ENCODE data around the gene GPR42.
"Not testable (repeated sequence)": the region's sequence is repeated elsewhere in the genome, so short reads cannot be mapped to it uniquely, and the experiment has no call there.

The GPR42 gene

DNA sequence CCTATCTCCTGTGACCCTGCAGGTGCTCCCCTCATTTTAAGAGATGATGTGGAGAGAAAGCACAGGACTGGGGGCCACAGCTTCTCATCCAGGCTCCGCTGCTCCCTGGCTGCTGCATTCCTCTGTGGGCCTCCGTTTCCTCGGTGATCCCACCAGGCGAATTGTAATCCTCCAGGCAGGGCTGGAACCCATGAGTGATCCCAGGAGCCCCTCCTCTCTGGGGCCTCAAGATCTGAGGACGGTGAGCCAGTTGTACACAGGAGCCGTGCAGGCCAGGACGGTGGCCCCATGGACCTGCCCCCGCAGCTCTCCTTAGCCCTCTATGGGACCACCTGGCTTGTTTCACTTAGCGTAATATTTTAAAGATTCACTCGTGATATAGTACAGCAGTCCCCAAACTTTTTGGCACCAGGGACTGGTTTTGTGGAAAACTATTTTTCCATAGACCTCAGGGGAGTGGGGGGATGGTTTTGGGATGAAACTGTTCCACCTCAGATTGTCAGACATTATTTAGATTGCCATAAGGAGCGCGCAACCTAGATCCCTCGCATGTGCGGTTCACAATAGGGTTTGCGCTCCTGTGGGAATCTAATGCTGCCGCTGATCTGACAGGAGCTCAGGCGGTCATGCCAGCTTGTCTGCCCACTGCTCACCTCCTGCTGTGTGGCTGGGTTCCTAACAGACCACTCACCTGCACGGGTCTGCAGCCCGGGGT is 7.0 kb upstream of the GPR42 start:
- no peak for DNase-seq

DNA sequence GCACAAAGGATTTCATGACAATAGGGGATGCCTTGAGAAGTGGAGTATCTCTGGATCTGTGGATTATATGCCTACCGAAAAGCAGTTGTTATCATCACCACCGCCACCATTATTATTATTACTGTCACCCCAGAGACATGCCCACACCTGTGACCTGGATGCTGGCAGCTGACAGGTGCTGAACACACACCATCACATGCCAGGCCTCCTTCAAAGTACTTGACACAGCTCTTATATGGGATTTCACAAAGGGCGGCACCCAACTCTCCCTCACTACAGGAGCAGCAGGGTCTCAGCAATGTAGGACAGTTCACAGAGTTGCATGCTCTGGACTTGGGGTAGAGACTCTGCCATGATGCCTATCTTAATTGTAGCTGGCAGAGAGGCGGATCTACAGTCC is 5.6 kb upstream of the GPR42 start:
- peak; percentile 43 for DNase-seq

DNA sequence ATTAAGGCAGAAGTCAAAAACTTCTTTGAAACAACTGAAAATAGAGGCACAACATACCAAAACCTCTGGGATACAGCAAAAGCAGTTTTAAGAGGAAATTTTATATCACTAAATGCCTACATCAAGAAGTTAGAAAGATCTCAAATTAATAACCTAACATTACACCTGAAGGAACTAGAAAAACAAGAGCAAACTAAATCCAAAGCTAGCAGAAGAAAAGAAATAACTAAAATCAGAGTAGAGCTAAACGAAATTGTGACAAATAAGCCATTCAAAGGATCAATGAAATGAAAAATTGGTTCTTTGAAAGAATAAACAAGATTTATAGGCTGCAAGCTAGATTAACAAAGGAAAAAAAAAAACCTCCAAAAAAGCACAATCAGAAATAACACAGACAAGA is 2.5 kb upstream of the GPR42 start:
- no peak for DNase-seq

DNA sequence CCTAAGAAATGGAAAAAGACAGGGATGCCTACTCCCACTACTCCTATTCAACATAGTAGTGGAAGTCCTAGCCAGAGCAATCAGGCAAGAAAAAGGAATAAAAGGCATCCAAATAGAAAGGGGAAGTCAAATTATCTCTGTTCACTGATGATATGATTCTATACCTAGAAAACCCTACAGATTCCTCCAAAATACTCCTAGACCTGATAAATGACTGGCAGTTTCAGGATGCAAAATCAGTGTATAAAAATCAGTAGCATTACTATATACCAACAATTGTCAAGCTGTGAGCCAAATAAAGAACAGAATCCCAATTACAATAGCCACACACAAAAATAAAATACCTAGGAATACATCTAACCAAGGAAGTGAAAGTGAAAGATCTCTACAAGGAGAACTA is 1.3 kb upstream of the GPR42 start:
- DNase-seq, result no peak

DNA sequence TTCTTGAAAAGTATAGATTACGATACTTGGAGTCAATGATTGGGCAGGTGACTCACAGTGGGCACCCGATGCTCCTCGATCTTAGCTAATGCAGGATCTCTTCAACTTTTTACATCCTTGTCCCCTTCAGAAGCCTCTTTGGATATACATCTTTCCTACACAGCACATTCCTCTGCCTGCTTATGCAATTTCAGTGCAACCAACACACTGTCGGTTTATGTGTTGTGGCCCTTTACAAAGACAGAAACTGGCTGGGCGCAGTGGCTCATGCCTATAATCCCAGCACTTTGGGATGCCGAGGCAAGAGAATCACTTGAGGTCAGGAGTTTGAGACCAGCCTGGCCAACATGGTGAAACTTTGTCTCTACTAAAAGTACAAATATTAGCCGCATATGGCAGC is 2.6 kb downstream of the GPR42 start:
- DNase-seq, result no peak

DNA sequence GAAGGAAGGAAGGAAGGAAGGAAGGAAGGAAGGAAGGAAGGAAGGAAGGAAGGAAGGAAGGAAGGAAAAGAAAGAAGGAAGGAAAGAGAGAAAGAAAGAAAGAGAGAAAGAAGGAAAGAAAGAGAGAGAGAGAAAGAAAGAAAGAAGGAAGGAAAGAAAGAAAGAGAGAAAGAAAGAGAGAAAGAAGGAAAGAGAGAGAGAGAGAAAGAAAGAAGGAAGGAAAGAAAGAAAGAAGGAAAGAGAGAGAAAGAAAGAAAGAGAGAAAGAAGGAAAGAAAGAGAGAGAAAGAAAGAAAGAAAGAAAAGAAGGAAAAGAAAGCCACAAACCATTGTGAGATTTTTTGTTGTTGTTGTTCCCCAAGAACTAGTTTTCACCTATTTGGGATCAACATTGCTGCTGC is 3.2 kb downstream of the GPR42 start:
- not testable (repeated sequence) for DNase-seq

DNA sequence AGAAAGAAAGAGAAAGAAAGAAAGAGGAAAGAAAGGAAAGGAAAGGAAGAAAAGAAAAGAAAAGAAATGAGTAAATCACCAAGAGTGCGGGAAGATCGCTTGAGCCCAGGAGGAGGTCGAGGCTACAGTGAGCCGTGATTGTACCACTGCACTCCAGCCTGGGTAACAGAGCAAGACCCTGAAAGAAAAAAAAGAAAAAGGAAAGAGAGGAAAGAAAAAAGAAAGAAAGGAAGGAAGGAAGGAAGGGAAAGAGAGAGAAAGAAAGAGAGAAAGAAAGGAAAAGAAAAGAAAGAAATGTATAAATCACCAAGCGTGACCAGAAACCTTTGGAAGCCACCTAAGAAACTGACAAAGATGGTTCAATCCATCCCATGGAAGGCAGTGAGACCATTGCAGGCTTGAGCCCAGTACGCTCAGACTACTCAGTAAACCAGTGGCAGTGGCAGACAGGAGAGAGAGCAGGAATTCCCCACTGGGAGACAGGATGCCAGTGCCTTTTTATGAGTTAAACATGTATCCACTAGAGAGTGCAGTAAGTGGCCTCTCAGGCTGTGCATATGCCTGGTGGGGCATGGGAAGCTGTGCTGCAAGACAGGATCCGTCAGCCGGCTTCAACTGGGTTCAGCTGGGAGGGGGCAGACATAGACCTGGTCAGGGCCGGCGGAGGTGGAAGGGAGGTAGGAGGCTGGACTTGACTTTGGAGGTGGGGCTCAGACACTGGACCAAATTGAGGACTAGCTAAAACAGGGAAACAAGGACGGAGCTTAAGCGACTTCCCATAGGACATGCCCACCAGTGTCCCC is 4.8 kb downstream of the GPR42 start:
- DNase-seq, result peak; percentile 23

DNA sequence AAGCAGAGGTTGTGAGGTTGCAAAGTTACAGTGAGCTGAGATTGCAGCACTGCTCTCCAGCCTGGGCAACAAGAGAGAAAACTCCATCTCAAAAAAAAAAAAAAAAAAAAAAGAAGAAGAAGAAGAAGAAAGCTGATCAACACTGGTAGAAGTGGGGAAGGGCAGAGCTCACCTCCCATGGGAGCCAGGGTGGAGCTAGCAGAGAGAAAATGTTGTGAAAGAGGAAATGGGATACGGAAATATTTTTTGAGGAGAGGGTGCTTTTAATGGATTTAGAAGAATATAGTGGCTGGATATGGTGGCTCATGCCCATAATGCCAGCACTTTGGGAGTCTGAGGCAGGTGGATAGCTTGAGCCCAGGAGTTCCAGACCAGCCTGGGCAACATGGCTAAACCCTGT is 6.8 kb downstream of the GPR42 start:
- no peak for DNase-seq

DNA sequence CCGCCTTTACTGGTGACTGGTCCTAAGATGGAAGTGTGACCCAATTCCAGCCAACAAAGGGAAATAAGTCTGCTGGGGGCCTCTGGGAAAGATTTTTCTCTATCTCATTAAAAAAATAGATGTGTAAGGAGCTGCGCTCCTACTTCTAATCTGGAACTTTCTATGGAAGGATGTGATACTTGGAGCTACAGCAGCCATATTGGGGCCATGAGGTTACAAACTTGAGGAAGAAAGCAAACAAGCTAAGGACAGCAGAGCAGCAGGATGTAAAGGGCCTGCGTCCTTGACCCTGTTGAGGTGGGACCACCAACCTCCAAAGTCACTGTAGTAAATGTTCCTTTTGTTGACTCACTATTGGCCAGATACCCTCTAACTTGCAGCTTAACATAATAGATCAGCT is 7.5 kb downstream of the GPR42 start:
- no peak for DNase-seq

DNA sequence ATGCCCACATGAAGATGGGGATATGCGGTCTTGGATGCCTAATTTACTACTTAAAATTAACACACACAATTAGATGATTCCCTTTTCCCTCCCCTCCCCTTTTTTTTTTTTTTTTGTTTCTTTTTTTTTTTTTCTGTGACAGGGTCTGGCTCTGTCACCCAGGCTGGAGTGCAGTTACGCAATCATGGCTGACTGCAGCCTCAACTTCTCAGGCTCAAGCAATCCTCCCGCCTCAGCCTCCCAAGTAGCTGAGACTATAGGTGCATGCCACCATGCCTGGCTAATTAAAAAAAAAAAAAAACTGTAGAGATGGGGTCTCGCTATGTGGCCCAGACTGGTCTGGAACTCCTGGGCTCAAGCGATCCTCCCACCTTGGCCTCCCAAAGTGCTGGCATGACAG is 8.7 kb downstream of the GPR42 start:
- DNase-seq, result not testable (repeated sequence)

DNA sequence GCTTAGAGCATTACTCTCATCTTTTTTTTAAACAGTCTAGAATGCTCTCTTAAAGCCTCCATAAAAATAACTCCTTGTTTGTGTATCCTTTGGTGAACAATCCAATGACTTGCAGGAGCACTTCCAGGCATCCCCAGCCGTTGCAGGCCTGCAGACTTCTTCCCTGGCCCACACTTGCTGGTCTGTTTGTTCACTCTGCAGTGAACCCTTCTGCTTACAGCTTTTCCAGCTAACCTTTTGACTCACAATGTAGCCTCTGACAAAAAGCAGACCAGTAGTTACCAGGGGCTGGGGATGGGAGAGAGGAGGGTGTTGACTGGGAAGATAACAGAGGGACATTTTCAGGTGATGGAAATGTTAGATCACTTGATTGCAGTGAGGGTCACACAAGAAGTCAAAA is 9.1 kb downstream of the GPR42 start:
- no peak for DNase-seq

DNA sequence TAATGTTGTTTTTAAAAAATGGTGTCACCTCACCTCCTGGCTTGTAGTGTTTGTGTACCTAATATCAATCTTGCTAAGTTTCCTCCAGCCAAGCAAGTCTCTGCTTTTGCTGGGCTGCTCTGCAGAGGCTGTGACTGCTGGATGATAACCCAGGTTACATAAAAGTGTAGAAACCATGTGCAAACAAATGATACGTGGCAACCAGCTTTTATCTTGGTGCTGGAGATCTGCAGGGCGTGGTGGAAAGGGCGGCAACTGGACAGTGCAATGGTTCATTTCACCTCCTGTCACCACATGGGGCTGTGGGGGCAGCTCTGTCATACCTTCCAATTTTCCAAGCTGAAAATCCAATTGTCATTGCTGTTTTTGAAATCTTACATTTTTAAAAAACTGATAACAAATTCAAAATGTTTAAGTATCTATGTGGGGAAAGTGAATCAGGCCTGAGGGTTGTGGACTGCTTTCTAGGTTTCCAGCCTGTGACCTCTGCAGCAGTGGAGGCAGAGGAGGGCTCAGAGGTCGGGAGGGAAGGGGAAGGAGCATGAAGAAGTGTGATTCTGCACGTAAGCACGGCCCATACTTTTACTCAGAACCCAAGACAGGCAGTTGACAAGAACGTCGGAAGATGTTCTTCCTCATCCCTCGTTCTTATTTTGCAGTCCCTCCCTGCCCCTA is 9.7 kb downstream of the GPR42 start:
- no peak for DNase-seq

DNA sequence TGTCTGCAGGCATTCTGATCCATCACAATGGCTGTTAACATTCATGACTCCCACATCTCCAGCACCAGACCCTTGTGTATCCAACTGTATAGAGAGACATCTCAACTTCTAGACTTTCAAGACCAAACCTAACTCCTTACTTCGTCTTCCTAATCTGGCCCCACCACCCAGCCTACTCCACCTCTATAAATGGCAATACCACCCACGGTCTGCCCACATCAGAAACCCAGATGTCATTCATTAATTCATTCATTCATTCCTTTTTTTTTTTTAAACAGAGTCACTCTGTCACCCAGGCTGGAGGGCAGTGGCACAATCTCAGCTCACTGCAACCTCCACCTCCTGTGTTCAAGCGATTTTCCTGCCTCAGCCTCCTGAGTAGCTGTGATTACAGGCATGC is 10.4 kb downstream of the GPR42 start:
- DNase-seq, result no peak

DNA sequence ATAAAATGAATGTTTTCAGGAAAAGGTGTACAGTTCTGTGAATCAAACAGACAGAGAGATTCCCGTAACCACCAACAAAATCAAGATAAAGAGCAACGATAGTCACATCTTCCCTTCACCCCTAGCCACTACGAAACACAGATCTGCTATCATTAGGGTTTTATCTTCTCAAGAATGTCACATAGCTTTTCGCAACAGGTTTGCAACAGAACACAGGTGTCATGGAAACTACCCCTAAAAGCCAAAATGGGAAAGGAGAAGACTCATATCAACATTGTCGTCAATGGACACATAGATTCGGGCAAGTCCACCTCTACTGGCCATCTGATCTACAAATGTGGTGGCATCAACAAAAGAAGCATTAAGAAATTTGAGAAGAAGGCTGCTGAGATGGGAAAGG is 11.1 kb downstream of the GPR42 start:
- no peak for DNase-seq

DNA sequence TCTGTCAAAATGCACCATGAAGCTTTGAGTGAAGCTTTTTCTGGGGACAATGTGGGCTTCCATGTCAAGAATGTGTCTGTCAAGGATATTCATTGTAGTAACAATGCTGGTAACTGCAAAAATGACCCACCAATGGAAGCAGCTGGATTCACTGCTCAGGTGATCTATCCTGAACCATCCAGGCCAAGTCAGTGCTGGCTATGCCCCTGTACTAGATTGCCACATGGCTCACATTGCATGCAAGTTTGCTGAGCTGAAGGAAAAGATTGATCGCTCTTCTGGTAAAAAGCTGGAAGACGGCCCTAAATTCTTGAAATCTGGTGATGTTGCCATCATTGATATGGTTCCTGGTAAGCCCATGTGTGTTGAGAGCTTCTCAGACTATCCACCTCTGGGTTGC is 12.7 kb downstream of the GPR42 start:
- DNase-seq, result no peak

DNA sequence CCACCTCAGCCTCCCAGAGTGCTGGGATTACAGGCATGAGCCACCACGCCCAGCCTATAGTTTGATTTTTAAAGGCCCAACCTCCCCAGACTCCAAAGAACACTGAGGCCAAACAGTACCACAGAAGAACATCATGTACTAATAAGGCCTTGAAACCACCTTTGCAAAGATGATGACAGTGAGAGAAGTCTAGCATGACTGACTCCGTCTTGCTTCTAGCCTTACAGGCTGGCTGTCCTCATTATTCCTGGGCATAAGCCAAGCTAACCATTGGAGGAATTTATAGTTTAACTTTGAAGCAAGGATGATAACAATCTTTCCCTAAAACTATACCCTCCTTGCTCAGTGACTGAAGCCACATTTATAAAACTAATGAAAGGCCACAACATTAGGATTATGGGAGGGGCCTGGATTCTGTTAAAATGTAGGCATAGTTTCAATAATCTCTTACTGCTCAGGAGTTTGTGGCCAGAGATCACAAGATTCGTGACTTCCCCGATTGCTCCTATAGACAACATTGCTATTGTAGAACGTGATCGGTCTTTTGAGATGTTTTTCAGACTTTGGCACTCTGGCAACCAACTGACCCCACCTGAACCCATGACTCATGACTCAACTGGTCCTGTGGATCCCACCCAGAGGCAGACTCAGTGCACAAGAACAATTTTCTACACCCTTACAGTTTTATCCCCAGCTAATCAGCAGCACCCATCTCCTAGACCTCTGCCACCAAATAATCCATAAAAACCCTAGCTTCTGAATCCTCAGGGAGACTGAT is 17.6 kb downstream of the GPR42 start:
- no peak for DNase-seq

DNA sequence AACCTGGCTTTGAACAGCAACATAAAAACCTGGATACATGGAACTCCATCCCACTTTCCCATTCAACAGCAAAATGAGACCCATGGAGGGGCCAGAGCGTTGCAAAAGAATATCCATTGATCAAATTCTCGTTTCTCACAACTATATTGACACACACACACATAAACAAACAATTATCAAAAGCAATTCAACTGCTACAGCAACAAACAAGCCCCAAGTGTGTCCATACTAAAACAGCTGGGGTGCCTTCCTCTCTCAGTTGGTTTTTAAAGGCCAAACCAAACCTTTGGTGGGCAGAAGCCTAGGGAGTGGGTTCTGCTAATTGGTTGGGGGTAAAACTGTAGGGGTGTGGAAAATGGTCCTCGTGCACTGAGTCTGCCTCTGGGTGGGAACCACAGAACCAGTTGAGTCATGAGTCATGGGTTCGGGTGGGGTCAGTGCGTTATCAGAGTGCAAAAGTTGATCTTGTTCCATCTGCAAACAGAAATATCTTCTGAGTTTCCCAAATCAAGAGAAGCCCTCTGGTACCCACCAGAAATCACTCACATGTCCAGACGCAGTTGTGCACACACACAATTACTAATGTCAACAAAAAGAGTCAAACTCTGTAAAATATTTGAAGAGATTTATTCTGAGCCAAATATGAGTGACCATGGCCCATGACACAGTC is 18.5 kb downstream of the GPR42 start:
- DNase-seq, result no peak

DNA sequence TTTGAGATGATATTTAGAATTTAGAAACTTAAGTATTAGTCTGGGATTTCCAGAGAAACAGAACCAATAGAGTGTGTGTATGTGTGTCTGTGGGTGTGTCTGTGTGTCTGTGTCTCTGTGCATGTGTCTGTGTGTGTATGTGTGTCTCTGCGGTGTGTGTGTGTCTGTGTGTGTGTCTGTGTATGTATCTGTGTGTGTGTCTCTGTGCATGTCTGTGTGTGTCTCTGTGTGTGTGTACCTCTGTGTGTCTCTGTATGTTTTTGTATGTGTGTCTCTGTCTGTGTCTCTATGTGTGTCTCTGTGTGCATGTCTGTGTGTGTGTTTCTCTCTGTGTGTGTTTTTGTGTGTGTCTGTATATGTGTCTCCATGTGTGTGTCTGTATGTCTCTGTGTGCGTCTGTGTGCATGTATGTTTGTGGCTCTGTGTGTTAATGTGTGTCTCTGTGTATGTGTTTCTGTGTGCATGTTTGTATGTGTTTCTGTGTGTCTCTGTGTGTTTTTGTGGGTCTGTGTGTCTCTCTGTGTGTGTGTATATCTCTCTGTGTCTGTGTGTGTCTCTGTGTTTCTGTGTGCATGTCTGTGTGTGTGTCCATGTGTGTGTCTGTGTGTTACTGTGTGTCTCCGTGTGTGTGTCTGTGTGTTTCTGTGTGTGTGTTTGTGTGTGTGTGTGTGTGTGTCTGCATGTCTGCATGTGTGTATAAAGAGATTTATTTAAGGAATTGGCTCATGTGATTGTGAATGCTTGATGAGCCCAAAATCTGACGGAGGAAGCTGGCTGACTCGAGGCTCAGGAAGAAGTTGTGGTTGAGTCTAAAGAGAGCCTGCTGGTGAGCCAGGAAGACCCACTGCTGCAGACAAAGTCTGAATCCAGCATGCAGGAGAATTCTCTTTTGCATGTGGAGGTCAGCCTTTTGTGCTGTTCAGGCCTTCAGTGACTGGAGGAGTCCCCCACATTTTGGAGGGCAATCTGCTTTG is 22.2 kb downstream of the GPR42 start:
- DNase-seq, result no peak

DNA sequence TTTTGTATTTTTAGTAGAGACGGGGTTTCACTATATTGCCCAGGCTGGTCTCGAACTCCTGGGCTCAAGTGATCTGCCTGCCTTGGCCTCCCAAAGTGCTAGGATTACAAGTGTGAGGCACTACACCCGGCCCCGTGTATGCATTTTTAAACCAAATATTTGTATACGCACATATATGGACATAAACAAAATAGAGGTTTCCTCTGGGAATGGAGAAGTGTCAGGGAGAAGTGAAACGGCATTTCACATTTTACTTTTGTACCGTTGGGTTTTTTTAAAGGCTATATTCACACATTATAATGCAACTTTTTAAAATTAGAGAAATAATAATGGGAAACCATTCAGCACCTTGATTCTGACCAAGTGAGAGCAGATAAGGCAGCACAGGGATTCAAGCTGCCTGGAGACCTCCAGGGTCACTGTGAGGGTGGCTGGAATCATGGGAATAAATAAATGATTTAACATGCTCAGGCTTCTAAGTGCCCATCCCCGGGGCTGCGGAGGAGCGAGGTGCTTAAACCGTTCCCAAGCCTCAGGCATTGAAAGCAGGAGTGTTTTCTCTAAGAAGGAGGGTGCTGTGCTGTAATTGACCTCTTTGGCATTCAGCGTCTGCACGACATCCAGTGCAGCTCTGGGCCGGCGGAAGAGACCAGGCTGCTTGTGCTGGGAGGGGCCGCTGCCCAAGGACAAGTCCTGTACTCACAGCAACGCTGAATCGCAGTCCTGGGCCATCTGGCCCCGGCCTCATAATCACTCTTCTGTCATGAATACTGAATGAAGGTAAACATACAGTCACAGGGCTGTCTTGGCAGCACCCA is 24.7 kb downstream of the GPR42 start:
- peak; percentile 20 for DNase-seq

DNA sequence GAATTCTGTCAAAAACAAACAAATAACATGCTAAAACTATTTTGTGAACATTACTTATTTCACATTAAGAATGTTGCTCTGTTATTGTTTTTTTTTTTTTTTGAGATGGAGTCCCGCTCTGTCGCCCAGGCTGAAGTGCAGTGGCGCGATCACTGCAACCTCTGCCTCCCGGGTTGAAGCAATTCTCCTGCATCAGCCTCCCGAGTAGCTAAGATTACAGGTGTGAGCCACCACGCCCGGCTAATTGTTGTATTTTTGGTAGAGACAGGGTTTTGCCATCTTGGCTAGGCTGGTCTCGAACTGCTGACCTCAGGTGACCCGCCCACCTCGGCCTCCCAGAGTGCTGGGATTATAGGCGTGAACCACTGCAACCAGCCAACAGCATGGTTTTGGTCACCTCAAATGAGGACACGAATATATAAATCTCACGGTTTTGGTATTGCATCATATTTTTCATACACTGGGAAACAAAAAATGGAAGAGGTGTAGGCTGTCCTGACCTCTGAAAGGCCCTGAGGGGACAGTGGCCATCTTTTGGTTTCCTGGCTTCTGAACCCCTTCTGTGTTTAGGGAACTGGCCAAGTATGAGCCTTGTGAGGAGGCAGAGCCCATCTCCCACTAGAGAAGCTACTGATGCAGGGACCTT is 25.5 kb downstream of the GPR42 start:
- DNase-seq, result no peak
